Activated T-cell treated with anti-CD3 and anti-CD28 coated beads, Interleukin-2, amount 50 U/mL, for 1 hour (primary cell): Measurements from ENCODE around the gene FAM210A.
"Not testable (repeated sequence)": the region's sequence is repeated elsewhere in the genome, so short reads cannot be mapped to it uniquely, and the experiment has no call there.

Experiments used
- DNase-seq: peaks from one replicate; pipeline ENCODE4 v3.0.0-alpha.2; 2020

The FAM210A gene

DNA sequence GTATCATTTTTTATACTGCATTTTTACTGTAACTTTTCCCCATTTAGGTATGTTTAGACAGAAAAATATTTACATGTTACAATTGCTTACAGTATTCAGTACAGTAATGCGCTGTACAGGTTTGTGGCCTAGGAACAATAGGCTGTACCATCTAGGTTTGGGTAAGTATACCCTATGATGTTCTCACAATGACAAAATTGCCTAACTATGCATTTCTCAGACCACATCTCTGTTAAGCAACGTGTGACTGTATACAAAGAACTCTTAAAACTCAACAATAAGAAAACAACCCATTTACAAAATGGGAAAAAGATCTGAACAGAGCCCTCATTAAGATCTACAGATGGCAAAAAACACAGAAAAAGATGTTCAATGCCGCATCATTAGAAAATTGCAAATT is 29.4 kb downstream of the FAM210A start:
- no peak for DNase-seq

DNA sequence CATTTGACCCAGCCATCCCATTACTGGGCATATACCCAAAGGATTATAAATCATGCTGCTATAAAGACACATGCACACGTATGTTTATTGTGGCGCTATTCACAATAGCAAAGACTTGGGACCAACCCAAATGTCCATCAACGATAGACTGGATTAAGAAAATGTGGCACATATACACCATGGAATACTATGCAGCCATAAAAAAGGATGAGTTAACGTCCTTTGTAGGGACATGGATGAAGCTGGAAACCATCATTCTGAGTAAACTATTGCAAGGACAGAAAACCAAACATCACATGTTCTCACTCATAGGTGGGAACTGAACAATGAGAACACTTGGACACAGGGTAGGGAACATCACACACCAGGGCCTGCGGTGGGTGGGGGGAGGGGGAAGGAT is 31.0 kb downstream of the FAM210A start:
- DNase-seq: not testable (repeated sequence)

DNA sequence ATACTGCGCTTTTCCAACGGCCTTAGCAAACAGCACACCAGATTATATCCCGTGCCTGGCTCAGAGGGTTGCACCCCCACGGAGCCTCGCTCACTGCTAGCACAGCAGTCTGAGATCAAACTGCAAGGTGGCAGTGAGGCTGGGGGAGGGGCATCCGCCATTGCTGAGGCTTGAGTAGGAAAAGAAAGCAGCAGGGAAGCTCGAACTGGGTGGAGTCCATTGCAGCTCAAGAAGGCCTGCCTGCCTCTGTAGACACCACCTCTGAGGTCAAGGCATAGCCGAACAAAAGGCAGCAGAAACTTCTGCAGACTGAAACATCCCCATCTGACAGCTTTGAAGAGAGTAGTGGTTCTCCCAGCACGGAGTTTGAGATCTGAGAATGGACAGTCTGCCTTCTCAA is 36.3 kb downstream of the FAM210A start:
- not testable (repeated sequence) for DNase-seq

DNA sequence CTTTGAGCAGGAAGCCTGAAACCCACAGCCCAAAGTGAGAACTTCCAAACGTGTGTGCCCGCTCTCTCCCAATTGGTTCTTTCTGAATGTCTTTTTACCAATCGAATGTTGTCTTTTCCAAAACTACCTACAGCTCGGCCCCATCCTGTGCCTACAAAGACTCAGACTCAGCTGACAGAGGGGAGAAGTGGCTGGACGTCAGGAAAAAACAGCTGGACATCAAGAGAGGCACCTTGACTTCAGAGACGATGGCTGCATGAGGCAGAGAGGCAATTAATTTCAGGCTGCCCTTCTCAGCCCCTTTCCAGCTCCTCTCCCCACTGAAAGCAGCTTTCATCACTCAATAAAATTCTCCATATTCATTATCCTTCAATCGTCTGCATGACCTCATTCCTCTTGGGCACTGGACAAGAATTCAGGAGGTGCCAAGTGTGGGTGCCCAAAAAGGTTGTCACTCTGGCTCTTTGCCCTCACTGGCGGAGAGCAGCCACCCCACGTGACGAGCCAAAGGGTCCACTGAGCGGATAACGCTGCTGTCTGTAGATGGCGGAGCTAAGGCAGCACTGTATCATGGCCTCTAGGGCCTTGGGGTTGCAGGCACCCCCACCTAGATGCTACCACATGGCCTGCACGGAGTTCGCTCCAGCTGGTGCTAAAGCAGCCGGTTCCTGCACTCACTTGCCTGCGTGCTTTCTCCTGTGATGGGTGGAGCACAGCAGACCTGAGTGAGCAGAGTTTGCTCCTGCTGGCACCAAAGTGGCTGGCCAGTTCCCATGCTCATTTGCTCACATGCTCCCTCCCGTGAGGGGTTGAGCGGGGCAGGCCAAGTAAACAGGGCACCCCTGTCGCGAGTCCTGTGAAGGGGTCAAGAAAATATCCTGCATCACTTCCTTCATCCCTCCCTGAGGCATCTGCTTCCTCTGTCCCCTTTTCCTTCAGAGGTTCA is 37.9 kb downstream of the FAM210A start:
- DNase-seq: no peak

DNA sequence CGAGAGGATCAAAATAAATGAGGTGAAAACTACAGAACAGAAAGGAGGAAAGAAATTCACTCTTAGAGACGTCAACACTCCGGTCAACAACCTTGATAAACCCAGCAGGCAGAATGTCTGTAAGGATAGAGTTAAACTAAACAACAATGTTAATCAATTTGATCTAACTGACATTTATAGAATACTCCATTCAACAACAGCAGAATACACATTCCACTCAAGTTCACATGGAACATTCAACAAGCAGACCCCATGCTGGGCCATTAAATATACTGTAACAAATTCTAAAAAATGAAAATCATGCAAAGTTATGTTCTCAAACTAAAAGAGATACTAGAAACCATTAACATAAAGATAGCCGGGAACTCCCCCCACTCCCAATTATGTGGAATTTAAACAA is 41.8 kb downstream of the FAM210A start:
- DNase-seq: no peak

DNA sequence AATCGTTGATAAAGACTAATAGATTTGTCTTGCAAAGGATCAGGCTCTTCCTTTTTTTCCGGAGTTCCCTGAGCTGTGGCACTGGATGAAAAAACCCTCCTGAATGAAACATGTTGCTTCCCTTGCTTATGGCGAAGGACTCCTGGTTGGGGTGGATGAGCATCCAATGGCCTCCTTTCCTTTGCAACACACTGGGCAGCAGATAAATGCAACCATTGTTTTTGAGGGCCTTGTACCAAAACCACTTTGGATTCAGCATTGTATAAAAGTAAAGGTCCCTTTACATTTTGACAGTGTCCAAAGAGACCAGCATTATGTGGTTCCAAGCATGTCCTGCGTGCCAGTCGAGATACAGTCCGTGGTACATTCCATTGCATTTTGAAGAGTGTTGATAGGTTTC is 44.7 kb downstream of the FAM210A start:
- no peak for DNase-seq

DNA sequence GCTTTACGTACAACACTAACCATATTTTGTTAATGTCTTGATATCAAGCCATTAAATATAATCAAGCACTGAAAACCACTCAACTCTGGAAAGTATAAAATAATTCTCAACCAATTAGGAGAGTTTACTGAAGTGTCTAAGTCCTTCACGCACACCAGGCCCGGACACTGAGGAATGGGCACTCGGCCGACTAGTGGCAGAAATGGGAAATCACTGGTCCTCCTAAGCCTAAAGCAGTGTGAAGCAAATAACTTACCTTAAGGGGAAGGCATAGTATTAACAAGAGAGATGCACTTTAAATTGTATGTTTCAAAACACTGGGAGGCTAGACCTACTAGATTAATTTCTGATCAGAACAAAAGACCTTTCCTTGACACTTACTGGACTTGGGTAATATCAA is 45.7 kb downstream of the FAM210A start:
- no peak for DNase-seq

DNA sequence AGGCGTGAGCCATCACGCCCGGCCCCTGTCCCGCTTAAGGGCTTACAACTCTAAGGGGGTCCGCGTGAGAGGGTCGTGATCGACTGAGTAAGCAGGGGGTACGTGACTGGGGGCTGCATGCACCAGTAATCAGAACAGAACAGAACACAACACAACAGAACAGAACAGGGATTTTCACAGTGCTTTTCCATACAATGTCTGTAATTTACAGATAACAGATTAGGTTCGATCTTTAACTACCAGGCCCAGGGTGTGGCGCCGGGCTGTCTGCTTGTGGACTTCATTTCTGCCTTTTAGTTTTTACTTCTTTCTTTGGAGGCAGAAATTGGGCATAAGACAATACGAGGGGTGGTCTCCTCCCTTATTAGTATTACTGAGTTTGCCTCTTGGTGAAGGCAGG is 49.0 kb downstream of the FAM210A start:
- DNase-seq: not testable (repeated sequence)

DNA sequence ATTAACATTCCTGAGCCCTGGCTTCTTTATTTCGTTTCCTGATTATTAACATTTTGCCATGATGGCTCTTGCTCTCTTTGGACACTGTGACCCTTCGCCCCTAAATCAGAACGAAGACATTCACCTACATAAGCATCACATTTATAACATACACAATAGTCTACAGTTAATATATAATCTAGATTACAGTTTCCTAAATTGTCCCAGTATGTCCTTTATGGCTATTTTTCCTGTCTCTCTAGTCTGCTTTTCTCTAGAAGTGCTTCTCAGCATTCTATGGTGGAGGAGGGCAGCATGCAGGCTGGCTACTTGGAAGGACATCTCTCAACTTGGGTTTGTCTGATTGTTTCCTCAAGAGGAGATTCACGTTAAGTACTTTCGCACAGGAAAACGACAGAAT is 49.9 kb downstream of the FAM210A start:
- no peak for DNase-seq

DNA sequence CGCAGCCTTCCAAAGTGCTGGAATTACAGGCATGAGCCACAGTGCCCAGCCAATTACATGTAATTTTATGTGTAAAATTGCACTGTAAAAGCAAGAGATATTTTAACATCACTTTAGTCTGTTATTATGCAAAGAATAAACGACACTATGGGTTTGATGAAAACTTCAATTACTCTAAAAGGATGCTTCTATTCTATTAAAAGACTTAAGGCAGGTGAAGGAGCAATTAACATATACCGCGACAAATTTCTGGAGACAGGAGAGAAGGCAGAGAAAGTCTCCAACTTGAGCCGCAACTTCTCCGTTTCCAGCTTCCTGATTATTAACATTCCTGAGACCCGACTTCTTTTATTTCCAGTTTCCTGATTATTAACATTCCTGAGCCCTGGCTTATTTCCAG is 53.7 kb downstream of the FAM210A start:
- DNase-seq: no peak

DNA sequence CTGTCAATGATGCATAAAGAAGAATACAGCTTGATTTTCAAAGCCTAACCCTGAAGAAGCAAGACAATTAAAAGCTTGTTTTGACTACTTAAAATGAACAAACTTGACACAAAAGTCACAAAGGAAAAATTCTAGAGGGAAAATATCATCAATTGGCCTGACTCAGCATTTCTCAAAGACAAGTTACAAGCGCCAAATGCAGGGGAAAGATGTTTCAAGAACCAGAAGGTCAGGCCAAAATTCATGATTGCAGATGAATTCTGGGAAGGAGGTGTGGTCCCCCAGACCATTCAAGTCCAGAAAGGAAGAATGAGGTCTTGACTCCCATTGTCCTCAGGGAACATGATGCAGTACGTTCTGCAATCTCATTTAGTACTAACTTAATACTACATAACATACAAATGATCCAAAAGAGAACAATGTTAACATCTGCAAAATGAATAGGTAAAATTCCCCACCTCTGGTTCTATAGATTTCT is 64.5 kb downstream of the FAM210A start:
- no peak for DNase-seq

DNA sequence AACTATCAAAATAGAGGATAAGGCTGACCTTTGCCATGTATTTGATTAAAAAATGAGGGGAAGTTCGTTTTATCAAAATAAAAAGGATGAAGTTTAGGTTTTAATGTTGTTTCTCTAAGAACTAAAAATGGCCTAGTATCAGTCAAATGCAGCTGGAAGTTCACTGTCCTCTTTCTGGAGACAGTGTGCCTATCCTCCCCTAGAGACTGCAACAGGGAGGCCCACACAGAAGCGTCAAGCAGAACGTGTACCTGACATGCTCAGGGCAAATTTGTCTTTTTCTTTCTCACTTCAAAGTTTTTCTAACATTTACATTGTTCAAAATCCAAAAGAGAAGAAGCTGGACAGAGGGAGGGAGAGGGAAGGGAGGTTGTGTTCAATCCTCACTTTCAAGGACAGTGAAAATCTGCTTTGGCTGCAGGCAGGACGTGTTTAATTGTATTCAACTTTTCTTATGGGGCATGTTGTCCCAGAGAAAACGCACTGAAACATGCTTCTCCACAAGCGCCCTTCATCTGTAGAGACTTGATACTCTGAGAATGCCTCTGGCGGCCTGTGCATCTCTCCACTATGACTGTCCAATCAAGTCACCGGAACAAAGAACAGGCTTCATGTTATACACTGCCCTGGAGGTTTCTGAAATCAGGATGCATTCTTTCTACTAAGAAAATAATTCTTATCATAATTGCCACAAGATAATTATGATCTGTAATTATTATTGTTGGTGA is 65.1 kb downstream of the FAM210A start:
- DNase-seq: no peak

DNA sequence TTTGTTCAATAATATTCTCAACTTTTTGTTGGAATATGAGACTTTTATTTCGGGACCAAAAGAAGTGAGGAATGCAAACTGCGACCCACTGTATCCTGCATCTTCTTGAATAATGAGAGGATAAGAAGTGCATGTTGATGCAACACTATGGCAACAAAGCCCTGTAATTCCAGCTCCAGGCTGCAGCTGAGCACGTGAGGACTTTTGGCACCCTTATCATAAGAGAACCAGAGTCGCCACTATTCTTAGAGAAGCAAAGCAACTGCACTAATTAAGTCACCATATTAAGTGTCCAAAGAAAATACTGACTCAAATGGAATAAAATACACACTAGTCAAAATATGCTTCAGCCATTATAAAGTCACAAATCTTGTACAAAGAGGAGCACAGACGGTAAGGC is 65.8 kb downstream of the FAM210A start:
- no peak for DNase-seq

DNA sequence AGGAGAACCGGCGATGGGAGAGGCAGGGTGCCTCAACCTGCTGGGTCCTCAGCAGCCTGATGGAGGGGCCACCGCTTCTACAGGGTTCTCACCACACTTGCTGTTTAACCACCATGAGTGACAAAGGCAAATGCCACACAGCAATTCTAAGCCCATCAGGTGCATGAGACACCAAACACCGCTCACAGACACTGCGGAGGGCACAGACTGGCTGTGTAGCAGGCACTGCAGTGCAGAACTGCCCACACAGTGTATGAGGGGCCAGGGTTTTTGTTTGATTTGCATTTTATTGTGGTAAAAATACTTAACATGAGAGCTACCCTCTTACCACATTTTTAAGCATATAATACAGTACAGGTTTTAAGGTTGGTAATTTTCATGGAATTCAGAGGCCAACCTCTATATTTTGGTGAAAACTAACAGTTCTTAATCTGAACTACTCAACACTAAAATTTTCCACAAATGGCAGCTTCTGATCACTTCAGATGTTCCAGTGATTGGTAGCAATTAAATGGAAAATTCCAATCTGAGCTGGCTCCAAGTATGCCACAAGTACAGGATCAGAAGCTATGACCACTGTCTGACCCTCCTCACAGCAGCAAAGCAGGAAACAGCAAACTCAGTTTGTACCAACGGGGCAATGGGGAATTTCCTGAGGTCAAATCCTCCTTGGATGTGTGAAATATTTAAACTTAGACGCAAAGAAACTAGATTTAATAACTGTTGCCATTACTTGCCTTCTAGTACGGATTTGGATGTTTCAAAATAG is 67.7 kb downstream of the FAM210A start:
- DNase-seq: no peak

DNA sequence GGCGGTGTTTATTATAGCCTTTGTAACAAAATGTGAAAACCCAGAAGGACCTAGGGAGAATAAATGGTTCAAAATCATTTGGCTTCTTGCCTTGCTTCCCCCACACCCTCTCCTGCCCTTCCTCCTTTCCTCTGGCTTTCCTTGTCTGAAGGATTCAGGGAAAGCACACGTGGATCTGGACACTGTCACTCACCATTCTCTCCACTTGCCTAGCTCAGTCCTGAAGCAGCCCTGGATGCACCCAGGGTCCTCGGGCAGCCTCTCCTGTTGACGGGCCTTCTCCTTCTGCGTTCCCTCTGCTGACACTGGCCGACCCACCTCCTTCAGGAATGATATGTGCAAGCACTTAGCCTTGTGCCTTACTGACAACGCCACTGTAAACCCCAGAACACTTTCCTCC is 68.4 kb downstream of the FAM210A start:
- DNase-seq: no peak

DNA sequence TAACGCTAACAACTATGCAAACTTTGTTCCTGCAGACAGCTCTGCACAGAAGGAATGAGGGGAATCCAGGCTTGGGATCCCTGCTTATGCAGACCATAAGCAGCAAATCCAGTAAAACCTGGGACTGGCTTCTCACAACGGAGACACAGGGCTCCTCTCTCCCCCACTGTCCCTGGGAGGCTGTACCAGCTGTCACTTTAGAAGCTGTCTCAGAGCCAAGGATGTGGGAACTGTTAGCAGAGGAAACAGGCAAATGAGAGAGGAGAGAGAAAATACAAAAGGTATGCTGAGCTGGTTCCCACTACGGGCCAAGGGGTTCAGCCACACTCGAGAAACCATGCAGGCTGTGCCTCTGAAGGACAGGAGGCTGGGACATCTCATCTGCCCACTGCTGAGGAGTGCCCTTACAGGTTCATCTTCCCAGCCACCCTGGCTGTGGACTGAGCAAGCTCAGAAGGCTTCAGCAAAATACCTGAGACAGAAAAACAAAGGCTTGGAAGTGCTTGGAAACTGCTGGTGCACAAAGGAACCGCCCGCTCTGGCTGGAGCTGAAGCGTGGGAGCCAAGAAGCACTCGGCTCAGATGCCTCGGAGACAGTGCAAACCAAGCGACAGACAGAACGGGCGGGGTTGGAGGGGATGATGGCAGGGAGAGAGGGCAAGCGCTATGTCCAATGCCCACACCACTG is 72.5 kb downstream of the FAM210A start:
- DNase-seq: no peak

DNA sequence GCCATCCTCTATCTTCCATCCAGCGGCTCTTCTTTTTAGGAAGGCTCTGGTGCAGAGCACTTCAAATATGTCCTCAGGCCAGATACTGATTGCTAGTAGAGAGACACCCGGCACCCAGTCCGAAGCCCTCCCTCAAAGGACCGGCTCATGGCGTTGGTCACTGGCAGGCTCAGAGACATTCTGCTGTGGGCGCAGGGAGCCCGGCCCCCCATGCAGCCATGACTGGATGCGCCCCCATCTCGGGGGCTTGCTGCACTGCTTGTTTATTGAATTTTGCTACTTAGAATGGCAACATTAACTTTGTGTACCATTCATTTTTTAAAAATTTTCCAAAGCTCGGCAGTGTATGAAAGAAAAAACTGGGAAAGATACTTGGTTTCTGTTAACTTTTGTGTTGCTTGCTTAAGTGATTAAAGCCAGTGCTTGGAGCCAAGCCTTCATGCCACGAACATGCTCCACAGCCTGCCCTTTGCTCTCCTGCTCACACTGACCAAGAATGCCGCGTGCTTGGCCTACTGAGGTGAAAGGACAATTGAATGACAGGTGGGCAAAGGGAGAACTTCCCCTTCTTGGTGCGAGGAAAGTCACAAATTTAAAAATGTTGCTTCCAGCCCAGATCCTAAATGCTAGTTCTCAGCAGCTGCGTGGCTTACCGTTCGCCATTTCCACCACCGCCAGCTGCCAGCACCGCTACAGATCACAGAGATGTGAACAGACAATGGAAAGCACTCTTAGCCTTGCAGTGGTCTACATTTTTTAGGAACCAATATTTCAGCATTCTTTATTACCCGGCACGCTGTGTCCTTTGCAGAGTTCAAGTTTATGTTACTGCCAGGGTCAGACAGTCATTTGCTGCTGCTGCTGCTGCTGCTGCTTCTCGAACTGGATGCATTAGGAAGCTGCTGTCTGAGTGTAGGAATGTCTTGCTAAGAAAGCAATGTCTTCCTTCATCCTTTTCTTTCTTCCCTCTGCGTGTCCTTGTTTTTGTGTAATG is 76.7 kb downstream of the FAM210A start:
- no peak for DNase-seq

DNA sequence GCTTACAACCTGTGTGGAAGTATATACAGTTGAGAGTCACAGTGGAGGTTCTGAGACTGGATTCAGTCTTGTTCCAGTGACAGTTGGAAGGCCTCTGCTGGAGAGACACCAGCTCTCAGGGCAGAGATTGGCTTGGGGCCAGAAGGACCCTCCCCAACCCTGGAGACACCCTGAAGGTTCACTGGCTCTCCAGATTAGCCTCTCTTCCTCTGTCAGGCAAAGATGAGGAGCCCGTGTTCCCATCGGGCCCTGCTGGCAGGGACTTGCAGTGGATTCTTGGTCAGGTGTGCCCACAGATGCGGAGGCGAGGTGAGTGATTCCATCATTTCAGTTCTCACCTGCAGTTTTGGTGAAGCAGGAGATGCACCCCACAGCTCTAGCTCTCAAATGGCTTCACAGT is 78.6 kb downstream of the FAM210A start:
- DNase-seq: no peak

DNA sequence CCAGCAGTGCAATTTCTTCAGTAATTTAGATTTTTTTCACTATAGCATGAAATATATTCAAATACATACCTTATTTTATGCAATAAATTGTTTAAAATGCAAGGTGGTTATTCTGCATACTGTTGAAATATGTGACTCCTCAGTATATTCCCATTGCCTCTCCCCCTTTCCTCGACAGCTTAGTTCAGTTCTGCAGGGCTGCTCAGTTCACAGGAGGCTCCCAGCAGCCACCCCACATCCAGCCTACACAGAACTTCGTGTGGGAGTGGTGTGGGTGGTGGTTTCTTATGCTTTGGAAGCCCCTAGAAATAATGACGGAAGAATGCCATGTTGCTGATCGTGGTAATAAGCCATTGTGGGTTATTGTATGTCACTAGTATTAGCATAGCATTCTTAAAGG is 79.7 kb downstream of the FAM210A start:
- no peak for DNase-seq

DNA sequence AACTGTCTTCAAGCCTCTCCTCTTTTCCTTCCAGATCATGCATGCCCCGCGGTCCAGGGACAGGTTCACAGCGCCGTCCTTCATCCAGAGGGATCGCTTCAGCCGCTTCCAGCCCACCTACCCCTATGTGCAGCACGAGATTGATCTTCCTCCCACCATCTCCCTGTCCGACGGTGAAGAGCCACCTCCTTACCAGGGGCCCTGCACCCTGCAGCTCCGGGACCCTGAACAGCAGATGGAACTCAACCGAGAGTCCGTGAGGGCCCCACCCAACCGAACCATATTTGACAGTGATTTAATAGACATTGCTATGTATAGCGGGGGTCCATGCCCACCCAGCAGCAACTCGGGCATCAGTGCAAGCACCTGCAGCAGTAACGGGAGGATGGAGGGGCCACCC is 81.3 kb downstream of the FAM210A start:
- DNase-seq: no peak

DNA sequence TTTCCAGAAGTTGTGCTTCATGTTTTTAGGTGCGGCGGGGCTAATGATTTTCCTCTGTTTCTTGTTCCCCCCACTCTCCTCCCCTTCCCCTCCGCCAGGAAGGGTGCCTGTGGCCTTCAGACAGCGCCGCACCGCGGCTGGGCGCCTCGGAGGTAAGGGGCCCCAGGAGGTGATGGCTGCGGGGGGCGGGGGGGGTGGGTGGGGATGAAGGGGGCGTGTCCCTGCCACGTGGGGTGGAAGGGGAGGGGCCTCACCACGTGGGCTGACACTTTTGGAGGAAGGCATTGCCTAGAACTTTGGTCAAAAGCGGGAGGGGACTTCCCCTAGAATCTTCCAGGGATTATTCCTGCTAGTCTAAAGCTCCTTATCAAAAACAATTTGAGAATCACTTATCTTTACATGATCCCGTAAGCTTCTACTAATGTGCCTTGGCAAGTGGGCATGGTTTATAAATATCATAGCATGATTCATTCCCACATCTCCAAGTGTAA is 83.1 kb downstream of the FAM210A start:
- no peak for DNase-seq
